Measurements from ENCODE around the gene RPUSD4. TPM values are rescaled to one million over a fixed set of nuclear protein-coding genes. Genes with fewer than 3 reads are reported as not detected.

The RPUSD4 gene
- total and polyA plus RNA-seq, 2 experiments from 2014 or later, result 20.8 to 60.8 TPM

DNA sequence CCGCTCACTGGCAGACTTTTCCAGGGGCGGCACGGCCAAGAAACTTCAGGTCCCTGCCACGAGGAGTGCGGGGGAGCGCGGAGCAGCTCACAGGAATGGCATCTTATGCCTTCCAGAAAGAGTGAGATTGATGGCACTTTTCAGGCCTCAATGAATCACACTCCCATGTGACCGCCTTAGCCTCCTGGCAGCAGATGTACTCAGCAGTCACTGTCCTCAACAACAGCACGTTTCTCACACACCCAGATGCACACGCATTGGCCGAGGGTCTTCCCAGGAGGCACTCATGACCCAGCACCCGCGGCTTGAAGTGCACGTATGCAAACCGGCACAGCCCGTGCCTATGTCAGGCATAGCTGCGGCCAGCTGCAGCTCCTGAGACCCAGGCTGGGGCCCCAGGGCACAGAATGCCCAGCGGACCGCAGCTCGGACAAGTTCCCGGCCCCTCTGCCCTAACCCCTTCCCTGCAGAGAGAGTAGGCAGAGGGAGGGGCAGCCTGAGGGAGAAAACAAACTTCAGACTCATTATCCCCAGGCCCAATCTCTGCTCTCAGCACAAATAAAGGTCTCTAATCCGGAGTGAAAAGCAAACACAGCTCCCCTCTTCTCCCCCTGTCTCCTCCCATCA lies 48.3 kb downstream of the RPUSD4 start:
- no peaks in the 10 kb centered on the region for H4K20me1 ChIP-seq (replicated peaks; ENCODE audit: insufficient read depth)
- Mint-ChIP-seq H3K36me3 (ENCODE audit: low read depth) (no peaks in the 10 kb centered on the region), H3K4me1 (peaks cover 23% of the 10 kb centered on the region), H3K4me3 (no peak overlapping the region), H3K27me3 (ENCODE audit: insufficient read depth, low read depth, poor library complexity) (peaks cover 16% of the 10 kb centered on the region), H3K27ac (no peak overlapping the region), H3K9me3 (no peaks in the 10 kb centered on the region)
- 0 out of 2 replicates have a peak, but pooled peaks cover 4% of the 10 kb centered on the region for H3F3A ChIP-seq (replicated peaks; ENCODE audit: low read depth)
- no peak overlapping the region for H3K4me3 ChIP-seq
- no peaks in the 10 kb centered on the region for H3K36me3 ChIP-seq (ENCODE audit: insufficient read depth)
- 0 out of 2 replicates have a peak, but pooled peaks cover 3% of the 10 kb centered on the region for H3K9me2 ChIP-seq (ENCODE audit: insufficient read depth)
- no peak overlapping the region for H2AFZ ChIP-seq
- H3K4me1 ChIP-seq (ENCODE audit: insufficient read depth), result peaks cover 25% of the 10 kb centered on the region
- no peak overlapping the region for H3K4me2 ChIP-seq
- H3K27me3 ChIP-seq (ENCODE audit: insufficient read depth), result no peaks in the 10 kb centered on the region
- H3K27ac ChIP-seq (ENCODE audit: low read depth), result no peak overlapping the region
- H3K79me2 ChIP-seq (replicated peaks; ENCODE audit: insufficient read depth), result no peaks in the 10 kb centered on the region
- no peak for TF ChIP-seq POLR2AphosphoS5 (IDR thresholded peaks at IDR 0.05; ENCODE audit: low read depth)
- no peak for TF ChIP-seq CREB1 (CRISPR knock-in tag; IDR thresholded peaks at IDR 0.05; ENCODE audit: low read depth)
- TF ChIP-seq EZH2 (IDR thresholded peaks at IDR 0.05; ENCODE audit: low read depth, unreplicated experiment), result no peak
- no peak for TF ChIP-seq ZNF331 (CRISPR knock-in tag; IDR thresholded peaks at IDR 0.05; ENCODE audit: low read depth)
- DNase-seq (ENCODE audit: low spot score) (no peak), ATAC-seq (peak; percentile 7; the same call in 2 of the 3 replicates)

DNA sequence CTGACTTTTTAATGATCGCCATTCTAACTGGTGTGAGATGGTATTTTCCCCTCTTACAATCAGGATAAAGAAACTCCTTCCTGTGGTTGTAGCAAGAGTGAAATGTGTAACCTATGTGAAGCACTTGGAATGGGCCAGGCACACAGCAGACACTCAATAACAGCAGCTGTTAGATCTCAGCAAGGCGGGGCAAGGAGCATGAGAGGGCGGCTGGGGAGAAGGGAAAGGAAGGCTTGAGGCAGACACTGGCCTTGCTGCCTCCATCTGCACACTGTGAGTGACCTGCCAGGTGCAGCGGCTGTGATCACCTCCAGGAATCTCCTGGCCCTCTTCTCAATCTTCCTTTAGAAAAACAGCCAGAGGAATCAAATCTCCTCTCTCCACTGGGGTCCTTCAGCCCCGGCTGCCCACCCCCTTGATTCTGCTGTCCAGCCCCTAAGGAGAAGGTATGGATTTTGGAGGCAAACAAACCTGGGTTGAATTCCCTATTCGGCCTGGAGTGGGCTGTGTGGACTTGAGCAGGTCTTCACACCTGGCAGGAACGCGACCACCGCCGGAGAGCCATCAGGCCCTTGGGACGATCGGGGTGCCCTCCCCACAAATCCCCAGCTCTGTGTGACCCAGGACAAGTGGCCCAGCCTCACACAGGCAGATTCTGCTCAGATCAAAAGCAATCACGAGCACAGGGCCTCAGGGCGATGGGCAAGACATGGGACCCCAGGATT lies 49.0 kb downstream of the RPUSD4 start:
- Histone ChIP-seq H3K4me3 (no peak overlapping the region), H3K4me1 (ENCODE audit: insufficient read depth) (peaks cover 26% of the 10 kb centered on the region), H3K27me3 (ENCODE audit: insufficient read depth) (no peaks in the 10 kb centered on the region), H3K4me2 (no peak overlapping the region), H3K9me2 (ENCODE audit: insufficient read depth) (0 out of 2 replicates have a peak, but pooled peaks cover 3% of the 10 kb centered on the region), H3F3A (replicated peaks; ENCODE audit: low read depth) (0 out of 2 replicates have a peak, but pooled peaks cover 4% of the 10 kb centered on the region), H3K79me2 (replicated peaks; ENCODE audit: insufficient read depth) (no peaks in the 10 kb centered on the region), H3K27ac (ENCODE audit: low read depth) (no peak overlapping the region), H2AFZ (no peak overlapping the region), H3K36me3 (ENCODE audit: insufficient read depth) (no peaks in the 10 kb centered on the region), H4K20me1 (replicated peaks; ENCODE audit: insufficient read depth) (no peaks in the 10 kb centered on the region)
- Mint-ChIP-seq H3K4me1 (peaks cover 23% of the 10 kb centered on the region), H3K9me3 (no peaks in the 10 kb centered on the region), H3K4me3 (no peak overlapping the region), H3K27ac (no peak overlapping the region), H3K36me3 (ENCODE audit: low read depth) (no peaks in the 10 kb centered on the region), H3K27me3 (ENCODE audit: insufficient read depth, low read depth, poor library complexity) (peaks cover 16% of the 10 kb centered on the region)
- ATAC-seq (no peak), DNase-seq (ENCODE audit: low spot score) (no peak)
- TF ChIP-seq EZH2phosphoT487 (IDR thresholded peaks at IDR 0.05; ENCODE audit: unreplicated experiment), result no peak
- TF ChIP-seq, protein P1, sequence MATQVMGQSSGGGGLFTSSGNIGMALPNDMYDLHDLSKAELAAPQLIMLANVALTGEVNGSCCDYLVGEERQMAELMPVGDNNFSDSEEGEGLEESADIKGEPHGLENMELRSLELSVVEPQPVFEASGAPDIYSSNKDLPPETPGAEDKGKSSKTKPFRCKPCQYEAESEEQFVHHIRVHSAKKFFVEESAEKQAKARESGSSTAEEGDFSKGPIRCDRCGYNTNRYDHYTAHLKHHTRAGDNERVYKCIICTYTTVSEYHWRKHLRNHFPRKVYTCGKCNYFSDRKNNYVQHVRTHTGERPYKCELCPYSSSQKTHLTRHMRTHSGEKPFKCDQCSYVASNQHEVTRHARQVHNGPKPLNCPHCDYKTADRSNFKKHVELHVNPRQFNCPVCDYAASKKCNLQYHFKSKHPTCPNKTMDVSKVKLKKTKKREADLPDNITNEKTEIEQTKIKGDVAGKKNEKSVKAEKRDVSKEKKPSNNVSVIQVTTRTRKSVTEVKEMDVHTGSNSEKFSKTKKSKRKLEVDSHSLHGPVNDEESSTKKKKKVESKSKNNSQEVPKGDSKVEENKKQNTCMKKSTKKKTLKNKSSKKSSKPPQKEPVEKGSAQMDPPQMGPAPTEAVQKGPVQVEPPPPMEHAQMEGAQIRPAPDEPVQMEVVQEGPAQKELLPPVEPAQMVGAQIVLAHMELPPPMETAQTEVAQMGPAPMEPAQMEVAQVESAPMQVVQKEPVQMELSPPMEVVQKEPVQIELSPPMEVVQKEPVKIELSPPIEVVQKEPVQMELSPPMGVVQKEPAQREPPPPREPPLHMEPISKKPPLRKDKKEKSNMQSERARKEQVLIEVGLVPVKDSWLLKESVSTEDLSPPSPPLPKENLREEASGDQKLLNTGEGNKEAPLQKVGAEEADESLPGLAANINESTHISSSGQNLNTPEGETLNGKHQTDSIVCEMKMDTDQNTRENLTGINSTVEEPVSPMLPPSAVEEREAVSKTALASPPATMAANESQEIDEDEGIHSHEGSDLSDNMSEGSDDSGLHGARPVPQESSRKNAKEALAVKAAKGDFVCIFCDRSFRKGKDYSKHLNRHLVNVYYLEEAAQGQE (IDR thresholded peaks at IDR 0.05; ENCODE audit: unreplicated experiment), result no peak
- TF ChIP-seq JUNB (IDR thresholded peaks at IDR 0.05; ENCODE audit: unreplicated experiment), result no peak
- TF ChIP-seq, protein P2, sequence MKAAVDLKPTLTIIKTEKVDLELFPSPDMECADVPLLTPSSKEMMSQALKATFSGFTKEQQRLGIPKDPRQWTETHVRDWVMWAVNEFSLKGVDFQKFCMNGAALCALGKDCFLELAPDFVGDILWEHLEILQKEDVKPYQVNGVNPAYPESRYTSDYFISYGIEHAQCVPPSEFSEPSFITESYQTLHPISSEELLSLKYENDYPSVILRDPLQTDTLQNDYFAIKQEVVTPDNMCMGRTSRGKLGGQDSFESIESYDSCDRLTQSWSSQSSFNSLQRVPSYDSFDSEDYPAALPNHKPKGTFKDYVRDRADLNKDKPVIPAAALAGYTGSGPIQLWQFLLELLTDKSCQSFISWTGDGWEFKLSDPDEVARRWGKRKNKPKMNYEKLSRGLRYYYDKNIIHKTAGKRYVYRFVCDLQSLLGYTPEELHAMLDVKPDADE (IDR thresholded peaks at IDR 0.05), result no peak
- no peak for TF ChIP-seq POLR2AphosphoS5 (IDR thresholded peaks at IDR 0.05; ENCODE audit: low read depth)
- TF ChIP-seq ZNF331 (CRISPR knock-in tag; IDR thresholded peaks at IDR 0.05; ENCODE audit: low read depth), result no peak
- no peak for TF ChIP-seq ZNF114 (CRISPR knock-in tag; IDR thresholded peaks at IDR 0.05)
- TF ChIP-seq NANOG (IDR thresholded peaks at IDR 0.05; ENCODE audit: borderline replicate concordance), result no peak

Data from GM23338 (cell line).